Astrocyte of the cerebellum (primary cell): ENCODE results near the gene NEURL1.

Experiments used
- DNase-seq: peaks from one replicate; pipeline ENCODE4 v3.0.0-alpha.2; 2011; ENCODE audit warnings: low read depth
- H3K4me3 ChIP-seq: 2 replicates; pipeline ENCODE4 v1.5.1; 2011; ENCODE audit warnings: mild to moderate bottlenecking, low read depth, low read length, moderate library complexity
- in situ Hi-C: cut with HindIII; loops from 2 replicates; pipeline ENCODE4 v1.10.0; 2017; ENCODE audit warnings: low sequenced_read_pairs
- TF ChIP-seq, protein P1 (sequence below): IDR thresholded peaks from 2 replicates; pipeline ENCODE4 v1.5.1; 2012; ENCODE audit warnings: low read length, low read depth, moderate library complexity, mild to moderate bottlenecking; ENCODE audit errors: missing control alignments

Gene NEURL1

GRCh38 chr10:103622286-103622685 lies 128.8 kb downstream of the NEURL1 start:
- no peak overlapping the region for H3K4me3 ChIP-seq
- TF ChIP-seq, protein P1, sequence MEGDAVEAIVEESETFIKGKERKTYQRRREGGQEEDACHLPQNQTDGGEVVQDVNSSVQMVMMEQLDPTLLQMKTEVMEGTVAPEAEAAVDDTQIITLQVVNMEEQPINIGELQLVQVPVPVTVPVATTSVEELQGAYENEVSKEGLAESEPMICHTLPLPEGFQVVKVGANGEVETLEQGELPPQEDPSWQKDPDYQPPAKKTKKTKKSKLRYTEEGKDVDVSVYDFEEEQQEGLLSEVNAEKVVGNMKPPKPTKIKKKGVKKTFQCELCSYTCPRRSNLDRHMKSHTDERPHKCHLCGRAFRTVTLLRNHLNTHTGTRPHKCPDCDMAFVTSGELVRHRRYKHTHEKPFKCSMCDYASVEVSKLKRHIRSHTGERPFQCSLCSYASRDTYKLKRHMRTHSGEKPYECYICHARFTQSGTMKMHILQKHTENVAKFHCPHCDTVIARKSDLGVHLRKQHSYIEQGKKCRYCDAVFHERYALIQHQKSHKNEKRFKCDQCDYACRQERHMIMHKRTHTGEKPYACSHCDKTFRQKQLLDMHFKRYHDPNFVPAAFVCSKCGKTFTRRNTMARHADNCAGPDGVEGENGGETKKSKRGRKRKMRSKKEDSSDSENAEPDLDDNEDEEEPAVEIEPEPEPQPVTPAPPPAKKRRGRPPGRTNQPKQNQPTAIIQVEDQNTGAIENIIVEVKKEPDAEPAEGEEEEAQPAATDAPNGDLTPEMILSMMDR = no peak
- in situ Hi-C loops = loop anchor here (25.0 kb wide), 1 partner anchor 240 kb away; the partner anchor contains the start of gene SH3PXD2A
- no peak for DNase-seq

- DNase-seq = no peak
- TF ChIP-seq, protein P1 = no peak
- in situ Hi-C loops = loop anchor here (25.0 kb wide), 1 partner anchor 239 kb away; the partner anchor contains the start of gene SH3PXD2A
- H3K4me3 ChIP-seq = no peak overlapping the region
These were observed 129.6 kb downstream of the NEURL1 start for GRCh38 chr10:103622935-103623574.

- in situ Hi-C loops = no loop called here
- no peak for DNase-seq
- no peak overlapping the region for H3K4me3 ChIP-seq
- TF ChIP-seq, protein P1 = no peak
These were observed 132.7 kb downstream of the NEURL1 start for GRCh38 chr10:103626178-103626577.

GRCh38 chr10:103627111-103627892 lies 133.8 kb downstream of the NEURL1 start:
- in situ Hi-C loops = no loop called here
- H3K4me3 ChIP-seq = no peak overlapping the region
- TF ChIP-seq, protein P1 = no peak

DNA sequence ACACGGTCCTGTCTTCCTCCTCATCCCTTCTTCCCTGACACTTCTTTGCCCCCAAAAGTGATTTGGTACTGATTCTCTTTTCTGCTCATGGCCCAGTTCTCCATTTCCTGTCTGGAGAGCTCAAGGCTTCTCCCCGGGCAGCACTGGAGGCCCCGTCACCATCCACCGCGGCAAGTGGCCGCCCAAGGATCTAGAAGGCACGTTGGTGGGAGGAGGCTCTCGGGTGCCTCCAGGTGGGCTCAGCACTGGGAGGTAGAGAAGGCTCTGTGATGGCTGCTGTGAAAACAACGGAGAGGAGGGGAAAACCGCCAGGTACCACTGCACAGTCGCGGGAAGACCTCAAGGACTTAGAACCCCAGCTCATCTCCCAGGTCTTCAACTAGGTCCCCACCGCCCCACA lies 134.4 kb downstream of the NEURL1 start:
- H3K4me3 ChIP-seq = no peak overlapping the region
- in situ Hi-C loops = no loop called here
- TF ChIP-seq, protein P1 = no peak
- no peak for DNase-seq

More at GRCh38 chr10:103627111-103627892, 133.8 kb downstream of the NEURL1 start:
- no peak for DNase-seq

- DNase-seq = no peak
- TF ChIP-seq, protein P1 = no peak
- H3K4me3 ChIP-seq = no peak overlapping the region
- in situ Hi-C loops = no loop called here
These were observed 136.1 kb downstream of the NEURL1 start for GRCh38 chr10:103629581-103629980.
